ENCODE measurements around the gene ZNF841.

GRCh38 chr19:52102782-52103181 is 7.2 kb upstream of the ZNF841 start:
- TF ChIP-seq CTCF (IDR thresholded peaks at IDR 0.05) = no peak
- no peak for TF ChIP-seq POLR2A (IDR thresholded peaks at IDR 0.05)

Data from adrenal gland (tissue), 5 donors.